ENCODE results near the gene CEP112.

DNA sequence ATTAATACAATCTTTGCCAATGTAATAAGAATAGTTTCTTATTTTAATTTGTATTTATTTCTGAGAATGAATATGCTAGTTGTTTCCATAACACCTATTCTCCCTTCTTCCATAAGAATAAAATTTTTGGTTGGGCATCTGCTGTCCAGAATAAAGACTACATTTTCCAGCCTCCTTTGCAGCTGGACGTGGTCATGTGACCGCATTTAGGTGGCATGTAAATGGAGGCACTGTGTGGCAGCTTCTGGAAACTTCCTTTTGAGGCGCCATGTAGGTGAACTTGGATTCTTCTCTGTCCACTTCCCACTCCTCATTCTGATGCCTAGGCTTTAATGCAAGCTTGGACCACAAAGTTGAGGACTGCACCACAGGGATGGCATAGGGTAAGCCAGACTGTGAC lies 415.0 kb downstream of the CEP112 start:
- no peak for TF ChIP-seq POLR2AphosphoS5 (IDR thresholded peaks at IDR 0.05; ENCODE audit: borderline replicate concordance, low read depth, low read length)
- no peak for TF ChIP-seq EZH2 (IDR thresholded peaks at IDR 0.05)

All from SK-N-MC (cell line).